ENCODE measurements around the gene PERM1.

- TF ChIP-seq CTCF (conservative IDR thresholded peaks at IDR 0.05; ENCODE audit: low read length) = no peak
- TF ChIP-seq EZH2phosphoT487 (IDR thresholded peaks at IDR 0.05; ENCODE audit: borderline replicate concordance) = no peak
Measured at GRCh38 chr1:980602-981395, 1.1 kb downstream of the PERM1 start.

Data from Loucy (cell line).